GM12801 (cell line): Measurements from ENCODE around the gene PLCB3.

Experiments
- CTCF ChIP-seq: IDR thresholded peaks from one replicate; pipeline ENCODE4 v1.5.1; 2011; ENCODE audit warnings: control low read depth; ENCODE audit not compliant: insufficient read length; ENCODE audit errors: extremely low read depth

Gene PLCB3

GRCh38 chr11:64267207-64267945 lies 16.0 kb downstream of the PLCB3 start:
- no peak for TF ChIP-seq CTCF

- no peak for TF ChIP-seq CTCF
These were observed 16.9 kb downstream of the PLCB3 start for GRCh38 chr11:64268025-64268892.

GRCh38 chr11:64268893-64269539 lies 17.7 kb downstream of the PLCB3 start:
- no peak for TF ChIP-seq CTCF

- TF ChIP-seq CTCF: no peak
These were observed 18.4 kb downstream of the PLCB3 start for GRCh38 chr11:64269540-64270220.

GRCh38 chr11:64275031-64275800 lies 23.9 kb downstream of the PLCB3 start:
- no peak for TF ChIP-seq CTCF

GRCh38 chr11:64275841-64276240 lies 24.5 kb downstream of the PLCB3 start:
- TF ChIP-seq CTCF: no peak
